Mesendoderm (in vitro differentiated cells): ENCODE data around the gene ITGA1.

Experiments used
- DNase-seq: peaks from one replicate; pipeline ENCODE4 v3.0.0; 2013
- H2AK5ac ChIP-seq: 2 replicates; pipeline ENCODE4 v1.6.1; 2013; ENCODE audit warnings: low read length, inconsistent platforms
- H2BK120ac ChIP-seq: 2 replicates; pipeline ENCODE4 v1.6.1; 2013; ENCODE audit warnings: low read depth, mild to moderate bottlenecking, low read length, moderate library complexity, mixed read lengths
- H2BK15ac ChIP-seq: replicated peaks from 2 replicates; pipeline ENCODE4 v1.6.1; 2013; ENCODE audit warnings: low read depth, mild to moderate bottlenecking, moderate library complexity
- H2BK5ac ChIP-seq: 2 replicates; pipeline ENCODE4 v1.6.1; 2013; ENCODE audit warnings: low read length, inconsistent platforms
- H3K18ac ChIP-seq: 2 replicates; pipeline ENCODE4 v1.6.1; 2013; ENCODE audit warnings: mild to moderate bottlenecking, low read length, mixed read lengths
- H3K23ac ChIP-seq: one replicate; pipeline ENCODE4 v1.6.1; 2013; ENCODE audit warnings: low read length
- H3K27ac ChIP-seq: 2 replicates; pipeline ENCODE4 v1.5.1; 2013; ENCODE audit warnings: low read depth, mild to moderate bottlenecking, inconsistent platforms, low read length, moderate library complexity
- H3K27me3 ChIP-seq: 2 replicates; pipeline ENCODE4 v1.6.1; 2013; ENCODE audit warnings: low read length, control low read depth, mild to moderate bottlenecking, inconsistent platforms; ENCODE audit not compliant: insufficient read depth, poor library complexity
- H3K36me3 ChIP-seq: 2 replicates; pipeline ENCODE4 v1.6.1; 2013; ENCODE audit warnings: low read length, inconsistent platforms; ENCODE audit not compliant: control insufficient read depth, insufficient read depth
- H3K4ac ChIP-seq: one replicate; pipeline ENCODE4 v1.6.1; 2013; ENCODE audit warnings: low read depth, mild to moderate bottlenecking, low read length, moderate library complexity
- H3K4me1 ChIP-seq: 2 replicates; pipeline ENCODE4 v1.6.1; 2013; ENCODE audit warnings: low read depth, low read length, inconsistent platforms; ENCODE audit not compliant: control insufficient read depth
- H3K4me2 ChIP-seq: 2 replicates; pipeline ENCODE4 v1.6.1; 2013; ENCODE audit warnings: low read length
- H3K4me3 ChIP-seq: 2 replicates; pipeline ENCODE4 v1.5.1; 2013; ENCODE audit warnings: mild to moderate bottlenecking, low read length
- H3K56ac ChIP-seq: one replicate; pipeline ENCODE4 v1.6.1; 2013; ENCODE audit warnings: low read length
- H3K79me1 ChIP-seq: 2 replicates; pipeline ENCODE4 v1.6.1; 2013; ENCODE audit warnings: low read length, inconsistent platforms
- H3K79me2 ChIP-seq: 2 replicates; pipeline ENCODE4 v1.6.1; 2013; ENCODE audit warnings: mild to moderate bottlenecking, low read length; ENCODE audit not compliant: control insufficient read depth, insufficient read depth
- H3K9ac ChIP-seq: 2 replicates; pipeline ENCODE4 v1.6.1; 2013; ENCODE audit warnings: low read length, inconsistent platforms
- H4K5ac ChIP-seq: one replicate; pipeline ENCODE4 v1.6.1; 2013; ENCODE audit warnings: low read length
- H4K8ac ChIP-seq: one replicate; pipeline ENCODE4 v1.6.1; 2013; ENCODE audit warnings: low read depth, mild to moderate bottlenecking, control low read depth, low read length, moderate library complexity
- WGBS: extraction: QIAGEN DNeasy Blood & Tissue Kit; methylation state at CpG from one replicate; pipeline ENCODE4 v1.1.7; 2013; ENCODE audit warnings: low lambda C conversion rate, missing lambda C conversion rate; ENCODE audit not compliant: insufficient coverage; ENCODE audit errors: extremely low coverage; 5-methylcytosine and 5-hydroxymethylcytosine counted together

The ITGA1 gene

DNA sequence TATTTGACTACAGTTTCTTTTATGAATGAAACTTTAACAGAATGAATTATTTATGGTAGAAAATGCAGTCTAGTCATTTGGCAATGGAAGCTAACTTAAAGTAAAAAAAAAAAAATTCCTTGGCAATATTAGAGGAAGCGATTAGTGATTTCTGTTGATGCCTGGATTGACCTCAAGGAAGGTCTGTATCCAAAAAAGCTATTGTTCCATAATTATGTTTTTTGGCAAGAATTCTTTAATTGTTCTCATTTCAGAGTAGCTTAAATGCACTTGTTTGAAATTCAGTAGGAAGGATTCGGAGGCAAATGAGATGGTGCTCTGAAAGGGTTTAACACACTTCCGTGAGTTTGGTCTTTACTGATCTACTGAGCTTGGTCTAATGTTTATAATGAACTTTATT, 61.8 kb downstream of the ITGA1 start:
- Histone ChIP-seq H2BK15ac (no peak overlapping the region), H3K27ac (no peak overlapping the region), H4K5ac (no peak overlapping the region), H3K36me3 (no peaks in the 10 kb centered on the region), H2AK5ac (no peak overlapping the region), H3K56ac (no peak overlapping the region), H2BK5ac (no peak overlapping the region), H3K27me3 (no peaks in the 10 kb centered on the region), H3K4me1 (no peaks in the 10 kb centered on the region), H3K4ac (no peak overlapping the region), H3K9ac (no peak overlapping the region), H2BK120ac (no peak overlapping the region), H4K8ac (no peak overlapping the region), H3K4me3 (no peak overlapping the region), H3K23ac (no peak overlapping the region), H3K79me2 (no peaks in the 10 kb centered on the region), H3K79me1 (no peaks in the 10 kb centered on the region), H3K4me2 (no peak overlapping the region), H3K18ac (no peak overlapping the region)
- whole genome bisulfite sequencing, result no CpG with 5 or more reads among the region's 3 CpGs
- no peak for DNase-seq

DNA sequence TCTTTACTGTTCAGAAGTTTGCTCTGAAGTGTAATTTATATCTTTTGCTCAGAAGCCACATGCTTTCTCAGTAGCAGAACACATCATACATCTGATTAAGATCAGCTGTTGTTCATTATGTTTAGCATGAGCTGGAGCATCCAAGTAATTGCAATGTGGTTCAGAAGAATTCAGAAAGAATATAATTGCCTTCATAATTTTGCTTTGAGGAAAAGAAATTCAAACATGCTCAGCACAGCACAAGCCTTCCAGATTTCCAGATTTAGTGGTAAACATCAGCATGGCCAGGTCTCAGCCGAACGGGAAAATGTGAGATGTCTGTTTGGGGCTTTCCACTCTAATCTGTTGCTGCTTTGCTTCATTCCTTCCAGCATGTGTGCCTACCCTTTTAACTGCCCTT, 65.9 kb downstream of the ITGA1 start:
- H3K79me2 ChIP-seq, result no peaks in the 10 kb centered on the region
- H3K79me1 ChIP-seq, result no peaks in the 10 kb centered on the region
- H3K4me2 ChIP-seq, result no peak overlapping the region
- no CpG with 5 or more reads among the region's 2 CpGs for WGBS
- no peak overlapping the region for H3K18ac ChIP-seq
- H4K8ac ChIP-seq, result no peak overlapping the region
- no peaks in the 10 kb centered on the region for H3K36me3 ChIP-seq
- H3K56ac ChIP-seq, result no peak overlapping the region
- H3K27me3 ChIP-seq, result no peaks in the 10 kb centered on the region
- no peak overlapping the region for H3K27ac ChIP-seq
- no peak for DNase-seq
- H2BK5ac ChIP-seq, result no peak overlapping the region
- no peak overlapping the region for H2BK15ac ChIP-seq
- H3K4me1 ChIP-seq, result peaks cover 3% of the 10 kb centered on the region
- H3K4me3 ChIP-seq, result no peak overlapping the region
- H3K4ac ChIP-seq, result no peak overlapping the region
- H2BK120ac ChIP-seq, result no peak overlapping the region
- H3K9ac ChIP-seq, result no peak overlapping the region
- H4K5ac ChIP-seq, result no peak overlapping the region
- no peak overlapping the region for H3K23ac ChIP-seq
- H2AK5ac ChIP-seq, result no peak overlapping the region

DNA sequence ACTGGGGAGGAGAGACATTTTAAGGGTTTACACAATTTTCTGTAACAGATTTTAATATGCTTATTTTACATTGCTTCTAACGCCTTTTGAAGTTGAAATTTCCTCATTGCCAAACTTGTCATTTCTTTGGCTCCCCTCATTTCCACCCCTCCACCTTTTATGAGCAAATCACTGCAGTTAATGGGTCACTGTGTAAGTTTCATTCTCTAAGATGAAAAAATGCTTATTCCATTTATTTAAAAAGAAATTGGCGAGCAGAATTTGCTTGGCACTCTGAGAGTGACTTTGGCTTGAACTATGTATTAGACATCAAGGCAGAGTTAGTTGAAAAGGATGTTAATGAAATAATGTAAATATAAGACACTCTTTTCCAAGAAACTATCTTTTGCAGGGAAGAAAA, 66.6 kb downstream of the ITGA1 start:
- Histone ChIP-seq H3K4ac (no peak overlapping the region), H3K27me3 (no peaks in the 10 kb centered on the region), H3K18ac (no peak overlapping the region), H2AK5ac (no peak overlapping the region), H3K56ac (no peak overlapping the region), H4K5ac (no peak overlapping the region), H2BK15ac (no peak overlapping the region), H3K4me1 (peaks cover 3% of the 10 kb centered on the region), H3K4me3 (no peak overlapping the region), H4K8ac (no peak overlapping the region), H3K79me2 (no peaks in the 10 kb centered on the region), H2BK5ac (no peak overlapping the region), H2BK120ac (no peak overlapping the region), H3K27ac (no peak overlapping the region), H3K36me3 (no peaks in the 10 kb centered on the region), H3K23ac (no peak overlapping the region), H3K4me2 (no peak overlapping the region), H3K79me1 (no peaks in the 10 kb centered on the region), H3K9ac (no peak overlapping the region)
- no peak for DNase-seq
- no CpG with 5 or more reads among the region's 2 CpGs for WGBS

DNA sequence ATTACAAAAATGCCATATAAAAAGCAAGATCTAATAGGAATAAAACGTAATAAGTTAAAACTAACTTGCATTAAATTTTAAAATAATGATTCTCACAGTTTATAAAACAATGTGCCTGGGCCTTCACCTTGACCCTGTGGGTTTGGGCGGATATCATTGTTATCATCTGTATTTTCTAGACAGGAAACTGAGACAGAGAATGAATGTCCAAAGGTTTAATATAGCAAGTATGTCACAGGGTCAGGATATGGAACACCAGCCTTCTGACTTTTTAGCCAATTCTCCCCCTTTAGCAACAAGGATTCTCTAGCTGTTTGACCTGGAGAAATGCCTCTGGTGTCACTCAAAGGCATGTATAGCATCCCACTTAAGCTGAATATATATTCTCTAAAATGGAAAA, 67.2 kb downstream of the ITGA1 start:
- Histone ChIP-seq H4K5ac (no peak overlapping the region), H3K79me2 (no peaks in the 10 kb centered on the region), H3K4me1 (peaks cover 3% of the 10 kb centered on the region), H3K4me2 (no peak overlapping the region), H3K9ac (no peak overlapping the region), H3K23ac (no peak overlapping the region), H3K56ac (no peak overlapping the region), H2BK15ac (no peak overlapping the region), H2AK5ac (no peak overlapping the region), H3K27ac (no peak overlapping the region), H3K18ac (no peak overlapping the region), H4K8ac (no peak overlapping the region), H3K4me3 (no peak overlapping the region), H3K4ac (no peak overlapping the region), H2BK5ac (no peak overlapping the region), H3K27me3 (no peaks in the 10 kb centered on the region), H2BK120ac (no peak overlapping the region), H3K79me1 (no peaks in the 10 kb centered on the region), H3K36me3 (no peaks in the 10 kb centered on the region)
- no peak for DNase-seq
- no CpG with 5 or more reads among the region's 2 CpGs for WGBS

DNA sequence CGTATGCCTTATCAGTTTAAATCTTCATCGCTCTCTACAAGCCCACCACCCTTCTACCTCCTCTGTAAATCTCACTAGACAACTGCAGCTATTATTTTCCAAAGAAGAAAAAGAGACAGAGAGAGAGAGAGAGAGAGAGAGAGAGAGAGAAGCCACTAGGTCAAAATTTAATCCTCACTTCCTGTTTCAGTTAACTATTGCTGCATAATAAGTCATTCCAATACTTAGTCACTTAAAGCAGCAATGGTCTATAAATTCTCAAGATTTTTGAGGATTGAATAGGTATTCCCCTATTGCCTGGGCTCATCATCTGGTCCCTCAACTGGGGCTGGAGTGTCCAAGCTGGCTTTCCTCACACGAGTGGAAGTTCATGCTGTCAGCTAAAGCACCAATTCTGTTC, 68.8 kb downstream of the ITGA1 start:
- Histone ChIP-seq H3K56ac (no peak overlapping the region), H3K4me2 (no peak overlapping the region), H3K9ac (no peak overlapping the region), H2BK5ac (no peak overlapping the region), H4K8ac (no peak overlapping the region), H2BK120ac (no peak overlapping the region), H3K4me1 (peaks cover 3% of the 10 kb centered on the region), H3K18ac (no peak overlapping the region), H3K27me3 (no peaks in the 10 kb centered on the region), H2AK5ac (no peak overlapping the region), H3K36me3 (no peaks in the 10 kb centered on the region), H3K79me1 (no peaks in the 10 kb centered on the region), H3K4ac (no peak overlapping the region), H4K5ac (no peak overlapping the region), H3K27ac (no peak overlapping the region), H2BK15ac (no peak overlapping the region), H3K4me3 (no peak overlapping the region), H3K79me2 (no peaks in the 10 kb centered on the region), H3K23ac (no peak overlapping the region)
- no CpG with 5 or more reads among the region's 3 CpGs for WGBS
- no peak for DNase-seq

DNA sequence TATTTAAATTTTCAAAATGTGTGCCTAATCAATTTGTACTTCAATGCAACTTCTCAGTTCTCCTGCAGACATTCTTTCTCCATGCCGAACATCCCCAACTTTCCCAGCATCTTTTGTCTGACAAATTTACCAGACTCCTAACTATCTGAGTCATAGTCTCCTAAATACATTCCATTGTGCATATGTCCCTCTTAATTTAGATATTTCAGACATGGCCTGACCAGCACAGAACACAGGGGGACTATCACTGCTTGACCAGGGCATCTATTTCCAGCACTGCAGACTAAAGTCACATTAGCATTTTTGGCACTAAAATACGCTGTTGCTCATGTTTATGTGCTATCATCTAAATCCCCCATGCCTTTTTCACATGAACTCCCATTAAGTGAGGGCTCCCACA, 71.9 kb downstream of the ITGA1 start:
- Histone ChIP-seq H3K4me3 (no peak overlapping the region), H3K27ac (no peak overlapping the region), H3K4me2 (no peak overlapping the region), H3K79me2 (no peaks in the 10 kb centered on the region), H3K18ac (no peak overlapping the region), H3K4me1 (peaks cover 3% of the 10 kb centered on the region), H3K4ac (no peak overlapping the region), H4K5ac (no peak overlapping the region), H3K9ac (no peak overlapping the region), H2AK5ac (no peak overlapping the region), H3K56ac (no peak overlapping the region), H2BK15ac (no peak overlapping the region), H3K23ac (no peak overlapping the region), H2BK120ac (no peak overlapping the region), H3K79me1 (no peaks in the 10 kb centered on the region), H3K36me3 (no peaks in the 10 kb centered on the region), H3K27me3 (no peaks in the 10 kb centered on the region), H2BK5ac (no peak overlapping the region), H4K8ac (no peak overlapping the region)
- no peak for DNase-seq
- no CpG with 5 or more reads among the region's 2 CpGs for WGBS
